ENCODE data around the gene GARIN5A. TPM values are rescaled to one million over a fixed set of nuclear protein-coding genes. Genes with fewer than 3 reads are reported as not detected.
"Not testable (repeated sequence)": the region's sequence is repeated elsewhere in the genome, so short reads cannot be mapped to it uniquely, and the experiment has no call there.

GARIN5A gene
- polyA plus RNA-seq, 2 donors, result 1.3 to 1.4 TPM

GRCh38 chr19:50480281-50481111 is 3.8 kb upstream of the GARIN5A start:
- Histone ChIP-seq H3K27me3 (ENCODE audit: control insufficient read depth in 1 of 2, insufficient read depth in 2 of 2, low read length in 2 of 2) (no peaks in the 10 kb centered on the region), H3K9me3 (ENCODE audit: control insufficient read depth in 2 of 2, insufficient read depth in 1 of 2, low read depth in 1 of 2, low read length in 1 of 2) (peaks cover 0 to 6% of the 10 kb centered on the region in 2 donors), H3K4me3 (ENCODE audit: low read depth in 1 of 2, low read length in 2 of 2) (no peak overlapping the region), H3K36me3 (ENCODE audit: control insufficient read depth in 2 of 2, insufficient read depth in 2 of 2, low read length in 1 of 2) (peaks cover 3 to 39% of the 10 kb centered on the region in 2 donors), H3K27ac (ENCODE audit: low read depth in 2 of 2, low read length in 1 of 2) (no peak overlapping the region), H3K4me1 (ENCODE audit: control insufficient read depth in 2 of 2, insufficient read depth in 2 of 2, low read length in 1 of 2) (peaks cover 3 to 11% of the 10 kb centered on the region in 2 donors)
- 88 to 90% methylated on average over 32 to 37 of the region's 37 CpGs for WGBS, 2 donors

GRCh38 chr19:50479761-50480251 is 3.2 kb upstream of the GARIN5A start:
- Histone ChIP-seq H3K4me3 (ENCODE audit: low read depth in 1 of 2, low read length in 2 of 2) (no peak overlapping the region), H3K36me3 (ENCODE audit: control insufficient read depth in 2 of 2, insufficient read depth in 2 of 2, low read length in 1 of 2) (peaks cover 3 to 39% of the 10 kb centered on the region in 2 donors), H3K9me3 (ENCODE audit: control insufficient read depth in 2 of 2, insufficient read depth in 1 of 2, low read depth in 1 of 2, low read length in 1 of 2) (peaks cover 0 to 3% of the 10 kb centered on the region in 2 donors), H3K27ac (ENCODE audit: low read depth in 2 of 2, low read length in 1 of 2) (no peak overlapping the region), H3K4me1 (ENCODE audit: control insufficient read depth in 2 of 2, insufficient read depth in 2 of 2, low read length in 1 of 2) (peaks cover 3 to 11% of the 10 kb centered on the region in 2 donors), H3K27me3 (ENCODE audit: control insufficient read depth in 1 of 2, insufficient read depth in 2 of 2, low read length in 2 of 2) (no peaks in the 10 kb centered on the region)
- 94 to 97% methylated on average over 16 of the region's 16 CpGs for WGBS, 2 donors

- WGBS, 2 donors, result 80 to 85% methylated on average over 19 of the region's 19 CpGs
- Histone ChIP-seq H3K4me1 (ENCODE audit: control insufficient read depth in 2 of 2, insufficient read depth in 2 of 2, low read length in 1 of 2) (peaks cover 3 to 11% of the 10 kb centered on the region in 2 donors), H3K27me3 (ENCODE audit: control insufficient read depth in 1 of 2, insufficient read depth in 2 of 2, low read length in 2 of 2) (no peaks in the 10 kb centered on the region), H3K36me3 (ENCODE audit: control insufficient read depth in 2 of 2, insufficient read depth in 2 of 2, low read length in 1 of 2) (peaks cover 0 to 39% of the 10 kb centered on the region in 2 donors), H3K4me3 (ENCODE audit: low read depth in 1 of 2, low read length in 2 of 2) (no peak overlapping the region), H3K27ac (ENCODE audit: low read depth in 2 of 2, low read length in 1 of 2) (no peak overlapping the region), H3K9me3 (ENCODE audit: control insufficient read depth in 2 of 2, insufficient read depth in 1 of 2, low read depth in 1 of 2, low read length in 1 of 2) (peaks cover 0 to 3% of the 10 kb centered on the region in 2 donors)
Measured at GRCh38 chr19:50478901-50479715, 2.5 kb upstream of the GARIN5A start.

DNA sequence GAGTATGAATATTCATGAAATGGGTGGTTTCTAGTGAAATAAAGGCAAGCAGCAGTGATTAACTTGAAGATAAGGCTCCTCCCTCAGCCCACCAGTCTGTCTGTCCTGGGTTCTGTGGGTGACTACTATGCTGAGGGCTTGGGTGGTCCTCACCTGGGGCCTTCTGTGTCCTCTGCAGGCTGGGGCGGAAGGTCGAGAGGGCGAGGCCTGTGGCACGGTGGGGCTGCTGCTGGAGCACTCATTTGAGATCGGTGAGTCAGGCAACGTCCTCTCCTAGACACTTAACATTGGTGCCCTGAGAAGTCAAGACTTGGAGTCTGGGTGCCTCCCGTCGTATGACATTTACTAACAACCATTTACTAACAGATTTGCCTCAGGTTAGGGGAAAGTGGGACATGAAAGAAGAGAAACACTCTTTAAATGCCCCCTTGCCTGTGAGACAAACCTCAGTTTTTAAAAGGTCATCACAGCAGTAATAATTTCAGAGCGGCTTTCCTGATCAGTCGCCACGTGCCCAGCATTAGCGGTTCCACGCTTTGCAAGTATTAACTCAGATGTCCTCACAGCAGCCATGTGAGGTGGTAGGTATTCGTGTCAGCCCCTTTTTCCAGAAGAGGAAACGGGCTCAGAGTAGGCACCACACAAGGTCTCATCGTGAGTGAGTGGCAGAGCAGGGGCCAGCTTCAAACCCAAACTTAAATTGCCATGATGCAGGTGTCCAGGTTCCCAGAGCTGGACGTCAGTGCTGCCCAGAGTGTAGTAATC is 1.3 kb upstream of the GARIN5A start:
- H3K27ac ChIP-seq (ENCODE audit: low read depth in 2 of 2, low read length in 1 of 2), result no peak overlapping the region
- WGBS, 2 donors, result 93 to 96% methylated on average over 17 of the region's 17 CpGs
- no peaks in the 10 kb centered on the region for H3K27me3 ChIP-seq (ENCODE audit: control insufficient read depth in 1 of 2, insufficient read depth in 2 of 2, low read length in 2 of 2)
- no peak overlapping the region for H3K4me3 ChIP-seq (ENCODE audit: low read depth in 1 of 2, low read length in 2 of 2)
- peaks cover 0 to 3% of the 10 kb centered on the region in 2 donors for H3K9me3 ChIP-seq (ENCODE audit: control insufficient read depth in 2 of 2, insufficient read depth in 1 of 2, low read depth in 1 of 2, low read length in 1 of 2)
- H3K36me3 ChIP-seq (ENCODE audit: control insufficient read depth in 2 of 2, insufficient read depth in 2 of 2, low read length in 1 of 2), result peaks cover 0 to 34% of the 10 kb centered on the region in 2 donors
- peaks cover 3 to 11% of the 10 kb centered on the region in 2 donors for H3K4me1 ChIP-seq (ENCODE audit: control insufficient read depth in 2 of 2, insufficient read depth in 2 of 2, low read length in 1 of 2)

- Histone ChIP-seq H3K27me3 (ENCODE audit: control insufficient read depth in 1 of 2, insufficient read depth in 2 of 2, low read length in 2 of 2) (no peaks in the 10 kb centered on the region), H3K4me1 (ENCODE audit: control insufficient read depth in 2 of 2, insufficient read depth in 2 of 2, low read length in 1 of 2) (peaks cover 3 to 11% of the 10 kb centered on the region in 2 donors), H3K9me3 (ENCODE audit: control insufficient read depth in 2 of 2, insufficient read depth in 1 of 2, low read depth in 1 of 2, low read length in 1 of 2) (peaks cover 0 to 3% of the 10 kb centered on the region in 2 donors), H3K36me3 (ENCODE audit: control insufficient read depth in 2 of 2, insufficient read depth in 2 of 2, low read length in 1 of 2) (peaks cover 0 to 28% of the 10 kb centered on the region in 2 donors), H3K27ac (ENCODE audit: low read depth in 2 of 2, low read length in 1 of 2) (peak overlapping the region; percentile 64 to 92), H3K4me3 (ENCODE audit: low read depth in 1 of 2, low read length in 2 of 2) (peak overlapping the region; percentile 86 to 88)
- 11 to 17% methylated on average over 20 of the region's 20 CpGs for WGBS, 2 donors
Measured at GRCh38 chr19:50476907-50477238, 225 bp upstream of the GARIN5A start.

- Histone ChIP-seq H3K4me1 (ENCODE audit: control insufficient read depth in 2 of 2, insufficient read depth in 2 of 2, low read length in 1 of 2) (peaks cover 3 to 11% of the 10 kb centered on the region in 2 donors), H3K4me3 (ENCODE audit: low read depth in 1 of 2, low read length in 2 of 2) (peak overlapping the region in 1 of 2 donors; percentile 88), H3K9me3 (ENCODE audit: control insufficient read depth in 2 of 2, insufficient read depth in 1 of 2, low read depth in 1 of 2, low read length in 1 of 2) (peaks cover 0 to 3% of the 10 kb centered on the region in 2 donors), H3K27me3 (ENCODE audit: control insufficient read depth in 1 of 2, insufficient read depth in 2 of 2, low read length in 2 of 2) (no peaks in the 10 kb centered on the region), H3K27ac (ENCODE audit: low read depth in 2 of 2, low read length in 1 of 2) (peak overlapping the region in 1 of 2 donors; percentile 92), H3K36me3 (ENCODE audit: control insufficient read depth in 2 of 2, insufficient read depth in 2 of 2, low read length in 1 of 2) (peaks cover 0 to 19% of the 10 kb centered on the region in 2 donors)
- WGBS, 2 donors, result 72 to 76% methylated on average over 29 of the region's 29 CpGs
Measured at GRCh38 chr19:50475736-50476223, 868 bp downstream of the GARIN5A start.

DNA sequence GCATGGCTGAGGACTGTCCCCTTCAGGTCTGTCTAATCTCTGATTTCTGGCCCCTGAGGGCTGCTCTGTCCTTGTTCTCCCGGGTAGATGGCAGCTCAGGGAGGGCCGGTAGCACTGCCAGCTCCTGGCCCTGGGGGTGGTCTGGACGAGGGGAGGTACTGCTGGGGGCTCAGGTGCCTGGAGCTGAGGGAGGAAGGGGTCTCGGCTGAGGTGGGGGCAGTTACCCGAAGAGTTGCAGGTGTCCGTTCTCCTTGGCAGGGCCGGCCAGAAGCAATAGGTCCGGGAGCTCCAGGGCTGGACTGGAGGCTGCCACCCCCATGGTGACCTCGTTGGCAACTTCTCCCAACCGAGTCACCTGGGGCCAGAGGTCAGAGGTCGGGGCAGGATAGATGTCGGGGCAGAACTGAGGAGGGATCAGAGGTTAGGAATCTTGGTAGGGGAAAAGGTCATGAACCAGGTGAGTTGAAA is 1.5 kb downstream of the GARIN5A start:
- Histone ChIP-seq H3K4me3 (ENCODE audit: low read depth in 1 of 2, low read length in 2 of 2) (no peak overlapping the region), H3K4me1 (ENCODE audit: control insufficient read depth in 2 of 2, insufficient read depth in 2 of 2, low read length in 1 of 2) (peaks cover 3 to 11% of the 10 kb centered on the region in 2 donors), H3K9me3 (ENCODE audit: control insufficient read depth in 2 of 2, insufficient read depth in 1 of 2, low read depth in 1 of 2, low read length in 1 of 2) (peaks cover 0 to 3% of the 10 kb centered on the region in 2 donors), H3K36me3 (ENCODE audit: control insufficient read depth in 2 of 2, insufficient read depth in 2 of 2, low read length in 1 of 2) (peaks cover 0 to 13% of the 10 kb centered on the region in 2 donors), H3K27me3 (ENCODE audit: control insufficient read depth in 1 of 2, insufficient read depth in 2 of 2, low read length in 2 of 2) (no peaks in the 10 kb centered on the region), H3K27ac (ENCODE audit: low read depth in 2 of 2, low read length in 1 of 2) (no peak overlapping the region)
- WGBS, 2 donors, result 80 to 82% methylated on average over 12 of the region's 12 CpGs

DNA sequence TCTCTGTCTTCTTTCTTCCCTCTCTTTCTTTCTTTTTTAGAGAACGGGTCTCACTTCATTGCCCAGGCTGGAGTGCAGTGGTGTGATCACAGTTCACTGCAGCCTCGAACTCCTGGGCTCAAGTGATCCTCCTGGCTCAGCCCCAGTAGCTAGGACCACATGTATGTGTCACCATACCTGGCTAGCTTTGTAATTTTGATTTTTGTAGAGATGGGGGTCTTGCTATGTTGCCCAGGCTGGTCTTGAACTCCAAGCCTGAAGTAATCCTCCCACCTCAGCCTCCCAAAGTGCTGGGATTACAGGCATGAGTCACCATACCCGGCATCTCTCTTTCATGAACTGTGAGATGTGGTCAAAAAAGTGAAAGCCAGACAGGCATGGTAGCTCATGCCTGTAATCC is 3.3 kb downstream of the GARIN5A start:
- not testable (repeated sequence) for H3K27me3 ChIP-seq (ENCODE audit: control insufficient read depth in 1 of 2, insufficient read depth in 2 of 2, low read length in 2 of 2); H3K27ac ChIP-seq (ENCODE audit: low read depth in 2 of 2, low read length in 1 of 2); H3K9me3 ChIP-seq (ENCODE audit: control insufficient read depth in 2 of 2, insufficient read depth in 1 of 2, low read depth in 1 of 2, low read length in 1 of 2); H3K4me3 ChIP-seq (ENCODE audit: low read depth in 1 of 2, low read length in 2 of 2); H3K36me3 ChIP-seq (ENCODE audit: control insufficient read depth in 2 of 2, insufficient read depth in 2 of 2, low read length in 1 of 2)
- 53 to 54% methylated on average over 3 of the region's 3 CpGs for whole genome bisulfite sequencing, 2 donors
- H3K4me1 ChIP-seq (ENCODE audit: control insufficient read depth in 2 of 2, insufficient read depth in 2 of 2, low read length in 1 of 2), result peaks cover 3 to 11% of the 10 kb centered on the region in 2 donors

GRCh38 chr19:50468818-50469217 is 7.8 kb downstream of the GARIN5A start:
- Histone ChIP-seq H3K9me3 (ENCODE audit: control insufficient read depth in 2 of 2, insufficient read depth in 1 of 2, low read depth in 1 of 2, low read length in 1 of 2) (no peaks in the 10 kb centered on the region), H3K27ac (ENCODE audit: low read depth in 2 of 2, low read length in 1 of 2) (no peak overlapping the region), H3K4me1 (ENCODE audit: control insufficient read depth in 2 of 2, insufficient read depth in 2 of 2, low read length in 1 of 2) (peaks cover 0 to 2% of the 10 kb centered on the region in 2 donors), H3K36me3 (ENCODE audit: control insufficient read depth in 2 of 2, insufficient read depth in 2 of 2, low read length in 1 of 2) (no peaks in the 10 kb centered on the region), H3K4me3 (ENCODE audit: low read depth in 1 of 2, low read length in 2 of 2) (no peak overlapping the region), H3K27me3 (ENCODE audit: control insufficient read depth in 1 of 2, insufficient read depth in 2 of 2, low read length in 2 of 2) (no peaks in the 10 kb centered on the region)
- WGBS, 2 donors, result 86 to 91% methylated on average over 6 of the region's 6 CpGs

Measured in esophagus (tissue), 2 donors.